Stimulated activated naive CD8-positive, alpha-beta T cell treated with anti-CD3 and anti-CD28 coated beads, Interleukin-15, Interleukin-2, amounts not matched to agents 100 ng/mL and 50 ng/mL, for 24 hours (primary cell): ENCODE results near the gene CDHR5.
"Not testable (repeated sequence)": the region's sequence is repeated elsewhere in the genome, so short reads cannot be mapped to it uniquely, and the experiment has no call there.

ENCODE experiments used
- H3K27ac Mint-ChIP-seq: one replicate; pipeline ENCODE4 v1.8.0; 2021; ENCODE audit warnings: mild to moderate bottlenecking, mixed read lengths
- H3K27me3 Mint-ChIP-seq: one replicate; pipeline ENCODE4 v1.8.0; 2021; ENCODE audit warnings: mixed read lengths
- H3K36me3 Mint-ChIP-seq: one replicate; pipeline ENCODE4 v1.8.0; 2021; ENCODE audit warnings: low read depth, mixed read lengths
- H3K4me1 Mint-ChIP-seq: one replicate; pipeline ENCODE4 v1.8.0; 2021; ENCODE audit warnings: low read depth, mixed read lengths
- H3K4me3 Mint-ChIP-seq: one replicate; pipeline ENCODE4 v1.8.0; 2021; ENCODE audit warnings: mild to moderate bottlenecking, mixed read lengths
- H3K9me3 Mint-ChIP-seq: one replicate; pipeline ENCODE4 v1.8.0; 2021; ENCODE audit warnings: mixed read lengths

The CDHR5 gene

GRCh38 chr11:579830-580601 lies 44.7 kb downstream of the CDHR5 start:
- H3K27me3 Mint-ChIP-seq: peaks cover 2% of the 10 kb centered on the region
- H3K27ac Mint-ChIP-seq: no peak overlapping the region
- peaks cover 39% of the 10 kb centered on the region for H3K4me1 Mint-ChIP-seq
- no peaks in the 10 kb centered on the region for H3K9me3 Mint-ChIP-seq
- peaks cover 35% of the 10 kb centered on the region for H3K36me3 Mint-ChIP-seq
- H3K4me3 Mint-ChIP-seq: peak overlapping the region; percentile 30

DNA sequence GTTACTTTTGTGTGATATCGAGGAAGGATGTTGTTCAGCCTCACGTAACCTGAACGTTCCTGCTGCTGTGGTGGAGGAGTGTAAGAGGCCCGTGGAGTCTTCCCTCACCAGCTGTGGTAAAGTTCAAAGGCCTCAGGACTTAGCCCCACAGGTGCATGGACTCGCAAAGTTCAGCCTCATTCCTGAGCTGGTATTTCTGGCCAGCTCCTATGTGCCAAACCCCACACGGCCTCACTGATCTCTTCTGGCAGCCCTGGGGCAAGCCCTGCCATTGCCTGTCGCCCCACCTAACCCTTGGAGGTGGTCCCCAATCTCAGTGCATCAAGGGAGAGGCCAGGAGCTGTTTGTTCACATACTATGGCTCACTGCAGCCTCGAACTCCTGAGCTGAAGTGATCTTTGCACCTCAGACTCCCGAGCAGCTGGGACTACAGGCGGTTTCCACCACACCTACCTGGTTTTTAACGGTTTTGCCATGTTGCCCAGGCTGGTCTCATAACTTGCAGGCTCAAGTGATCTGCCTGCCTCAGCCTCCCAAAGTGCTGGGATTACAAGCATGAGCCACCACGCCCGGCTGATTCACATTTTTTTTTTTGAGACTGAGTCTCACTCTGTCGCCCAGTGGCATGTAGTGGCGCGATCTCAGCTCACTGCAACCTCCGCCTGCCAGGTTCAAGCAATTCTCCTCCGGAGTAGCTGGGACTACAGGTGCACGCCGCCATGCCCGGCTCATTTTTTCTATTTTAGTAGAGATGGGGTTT lies 46.3 kb downstream of the CDHR5 start:
- peaks cover 51% of the 10 kb centered on the region for H3K4me1 Mint-ChIP-seq
- H3K27me3 Mint-ChIP-seq: peaks cover 12% of the 10 kb centered on the region
- no peak overlapping the region for H3K27ac Mint-ChIP-seq
- H3K4me3 Mint-ChIP-seq: peak overlapping the region; percentile 92
- H3K36me3 Mint-ChIP-seq: peaks cover 25% of the 10 kb centered on the region
- no peaks in the 10 kb centered on the region for H3K9me3 Mint-ChIP-seq

- Mint-ChIP-seq H3K36me3 (peaks cover 25% of the 10 kb centered on the region), H3K27ac (peak overlapping the region; percentile 85), H3K27me3 (peaks cover 12% of the 10 kb centered on the region), H3K9me3 (no peaks in the 10 kb centered on the region), H3K4me1 (peaks cover 51% of the 10 kb centered on the region), H3K4me3 (peak overlapping the region; percentile 92)
Measured at GRCh38 chr11:577611-577894, 47.2 kb downstream of the CDHR5 start.

GRCh38 chr11:576811-577610 lies 47.7 kb downstream of the CDHR5 start:
- H3K4me1 Mint-ChIP-seq: peaks cover 51% of the 10 kb centered on the region
- H3K9me3 Mint-ChIP-seq: no peaks in the 10 kb centered on the region
- H3K36me3 Mint-ChIP-seq: peaks cover 22% of the 10 kb centered on the region
- peaks cover 12% of the 10 kb centered on the region for H3K27me3 Mint-ChIP-seq
- H3K4me3 Mint-ChIP-seq: peak overlapping the region; percentile 92
- H3K27ac Mint-ChIP-seq: peak overlapping the region; percentile 85

DNA sequence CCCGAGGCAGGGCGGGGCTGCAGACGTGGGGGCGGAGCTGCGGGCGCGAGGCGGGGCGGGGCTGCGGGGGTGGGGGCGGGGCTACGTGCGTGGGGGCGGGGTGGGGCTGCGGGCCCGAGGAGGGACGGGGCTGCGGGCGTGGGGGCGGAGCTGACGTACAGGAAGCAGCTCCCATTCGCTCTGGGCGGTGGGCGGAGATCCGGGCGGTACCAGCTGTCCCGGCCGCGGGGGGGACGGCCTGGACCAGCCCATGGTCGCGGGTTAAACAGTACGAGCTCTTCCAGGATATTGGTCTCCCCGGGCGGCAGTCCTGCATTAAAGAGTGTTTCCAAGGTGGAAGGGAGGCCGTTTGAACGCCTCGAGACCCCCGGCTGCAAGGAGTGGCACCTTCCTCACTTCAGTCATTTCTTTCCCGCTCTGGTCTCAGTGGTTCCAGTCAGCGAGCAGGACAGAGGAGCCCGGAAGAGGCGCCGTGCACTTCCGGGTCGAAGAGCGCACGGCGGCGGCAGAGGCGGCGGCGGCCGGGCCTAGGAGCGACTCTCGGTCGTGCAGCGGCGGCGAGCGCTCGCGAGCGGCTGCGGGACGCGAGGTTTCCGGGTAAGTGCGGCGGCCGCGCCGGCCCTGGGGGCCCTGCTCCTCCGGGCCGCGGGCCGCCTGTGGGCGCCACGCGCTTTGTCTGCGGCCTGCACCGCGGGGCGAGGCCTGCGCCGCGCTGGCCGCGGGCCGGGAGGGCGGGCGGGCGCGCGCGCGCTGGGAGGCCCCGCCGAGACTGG lies 48.6 kb downstream of the CDHR5 start, which contains the start of gene PHRF1:
Gene PHRF1 (plus strand): TSS at position 475 of the 773 bp plus-strand sequence. CDS start 5,043 bp downstream, outside the sequence.
- Mint-ChIP-seq H3K27me3 (peaks cover 12% of the 10 kb centered on the region), H3K36me3 (peaks cover 13% of the 10 kb centered on the region), H3K9me3 (no peaks in the 10 kb centered on the region), H3K4me1 (peaks cover 48% of the 10 kb centered on the region), H3K4me3 (peak within 1 kb of the TSS; percentile 92), H3K27ac (peak within 1 kb of the TSS; percentile 99)

DNA sequence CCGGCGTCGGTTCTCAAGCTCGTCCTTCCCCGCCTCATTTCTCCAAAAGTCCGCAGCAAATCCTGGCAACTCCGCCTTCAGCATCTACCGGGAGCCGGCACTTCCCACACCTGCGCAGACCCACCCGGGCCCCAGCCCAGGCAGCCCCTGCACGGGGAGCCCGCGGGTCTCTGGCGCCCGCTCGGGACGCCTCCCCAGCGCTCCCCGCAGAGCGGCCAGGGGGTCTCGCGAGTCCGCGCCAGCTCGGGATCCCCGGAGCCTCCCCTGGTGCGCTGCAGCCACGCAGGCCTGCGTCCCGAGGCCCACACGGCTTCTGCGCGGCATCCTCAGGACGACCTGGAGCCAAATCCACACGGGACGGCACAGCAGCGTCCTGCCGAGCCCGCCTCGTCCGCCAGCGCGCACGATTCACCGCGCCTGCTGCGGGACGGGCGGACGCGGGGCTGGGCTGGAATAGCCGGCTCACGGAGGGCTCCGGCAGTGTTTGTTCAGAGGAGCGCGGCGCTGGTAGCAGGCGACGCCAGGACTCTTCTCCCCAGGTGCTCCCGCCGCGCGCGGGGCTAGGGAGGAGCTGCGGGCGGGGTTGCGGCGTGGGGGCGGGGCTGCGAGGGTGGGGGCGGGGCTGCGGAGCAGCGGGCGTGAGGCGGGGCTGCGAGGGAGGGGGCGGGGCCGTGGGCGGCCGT lies 49.3 kb downstream of the CDHR5 start:
- no peaks in the 10 kb centered on the region for H3K9me3 Mint-ChIP-seq
- peaks cover 11% of the 10 kb centered on the region for H3K36me3 Mint-ChIP-seq
- H3K27ac Mint-ChIP-seq: peak overlapping the region; percentile 49
- H3K27me3 Mint-ChIP-seq: peaks cover 12% of the 10 kb centered on the region
- H3K4me3 Mint-ChIP-seq: peak overlapping the region; percentile 79
- H3K4me1 Mint-ChIP-seq: peaks cover 46% of the 10 kb centered on the region

- peak overlapping the region; percentile 49 for H3K27ac Mint-ChIP-seq
- no peaks in the 10 kb centered on the region for H3K9me3 Mint-ChIP-seq
- peak overlapping the region; percentile 79 for H3K4me3 Mint-ChIP-seq
- H3K27me3 Mint-ChIP-seq: peaks cover 12% of the 10 kb centered on the region
- H3K4me1 Mint-ChIP-seq: peaks cover 41% of the 10 kb centered on the region
- peaks cover 11% of the 10 kb centered on the region for H3K36me3 Mint-ChIP-seq
Measured at GRCh38 chr11:574632-575312, 50.0 kb downstream of the CDHR5 start.

- H3K4me3 Mint-ChIP-seq: peak overlapping the region; percentile 79
- H3K27me3 Mint-ChIP-seq: peaks cover 12% of the 10 kb centered on the region
- not testable (repeated sequence) for H3K27ac Mint-ChIP-seq, H3K36me3 Mint-ChIP-seq, H3K9me3 Mint-ChIP-seq
- peaks cover 36% of the 10 kb centered on the region for H3K4me1 Mint-ChIP-seq
Measured at GRCh38 chr11:574031-574570, 50.7 kb downstream of the CDHR5 start.

- no peak overlapping the region for H3K27ac Mint-ChIP-seq
- no peaks in the 10 kb centered on the region for H3K9me3 Mint-ChIP-seq
- peaks cover 12% of the 10 kb centered on the region for H3K27me3 Mint-ChIP-seq
- no peak overlapping the region for H3K4me3 Mint-ChIP-seq
- peaks cover 7% of the 10 kb centered on the region for H3K36me3 Mint-ChIP-seq
- peaks cover 29% of the 10 kb centered on the region for H3K4me1 Mint-ChIP-seq
Measured at GRCh38 chr11:573146-573759, 51.5 kb downstream of the CDHR5 start.

DNA sequence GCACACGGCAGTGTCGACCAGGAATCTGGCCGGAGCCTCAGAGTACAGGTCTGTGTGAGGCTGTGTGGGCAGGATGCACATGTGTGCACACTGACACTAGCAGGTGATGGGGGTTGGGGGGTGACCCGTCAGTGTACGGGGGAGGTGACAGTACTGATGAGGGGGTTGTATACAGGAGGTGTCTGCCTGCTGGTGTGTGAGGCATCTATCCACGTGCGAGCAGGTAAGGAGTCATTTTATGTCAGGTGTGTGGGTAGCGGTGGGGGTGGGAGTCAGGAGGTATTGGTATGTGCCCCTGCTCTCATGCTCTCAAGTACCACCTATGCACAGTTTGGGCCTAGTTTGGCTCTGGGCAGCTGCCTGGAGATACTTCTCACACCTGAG lies 53.0 kb downstream of the CDHR5 start:
- Mint-ChIP-seq H3K9me3 (no peaks in the 10 kb centered on the region), H3K4me1 (peaks cover 18% of the 10 kb centered on the region), H3K4me3 (no peak overlapping the region), H3K36me3 (no peaks in the 10 kb centered on the region), H3K27ac (no peak overlapping the region), H3K27me3 (peaks cover 12% of the 10 kb centered on the region)

GRCh38 chr11:569158-569885 lies 55.4 kb downstream of the CDHR5 start:
- H3K4me3 Mint-ChIP-seq: peak overlapping the region; percentile 80
- H3K4me1 Mint-ChIP-seq: peaks cover 8% of the 10 kb centered on the region
- H3K36me3 Mint-ChIP-seq: no peaks in the 10 kb centered on the region
- H3K9me3 Mint-ChIP-seq: no peaks in the 10 kb centered on the region
- H3K27me3 Mint-ChIP-seq: peaks cover 4% of the 10 kb centered on the region
- H3K27ac Mint-ChIP-seq: peak overlapping the region; percentile 85

DNA sequence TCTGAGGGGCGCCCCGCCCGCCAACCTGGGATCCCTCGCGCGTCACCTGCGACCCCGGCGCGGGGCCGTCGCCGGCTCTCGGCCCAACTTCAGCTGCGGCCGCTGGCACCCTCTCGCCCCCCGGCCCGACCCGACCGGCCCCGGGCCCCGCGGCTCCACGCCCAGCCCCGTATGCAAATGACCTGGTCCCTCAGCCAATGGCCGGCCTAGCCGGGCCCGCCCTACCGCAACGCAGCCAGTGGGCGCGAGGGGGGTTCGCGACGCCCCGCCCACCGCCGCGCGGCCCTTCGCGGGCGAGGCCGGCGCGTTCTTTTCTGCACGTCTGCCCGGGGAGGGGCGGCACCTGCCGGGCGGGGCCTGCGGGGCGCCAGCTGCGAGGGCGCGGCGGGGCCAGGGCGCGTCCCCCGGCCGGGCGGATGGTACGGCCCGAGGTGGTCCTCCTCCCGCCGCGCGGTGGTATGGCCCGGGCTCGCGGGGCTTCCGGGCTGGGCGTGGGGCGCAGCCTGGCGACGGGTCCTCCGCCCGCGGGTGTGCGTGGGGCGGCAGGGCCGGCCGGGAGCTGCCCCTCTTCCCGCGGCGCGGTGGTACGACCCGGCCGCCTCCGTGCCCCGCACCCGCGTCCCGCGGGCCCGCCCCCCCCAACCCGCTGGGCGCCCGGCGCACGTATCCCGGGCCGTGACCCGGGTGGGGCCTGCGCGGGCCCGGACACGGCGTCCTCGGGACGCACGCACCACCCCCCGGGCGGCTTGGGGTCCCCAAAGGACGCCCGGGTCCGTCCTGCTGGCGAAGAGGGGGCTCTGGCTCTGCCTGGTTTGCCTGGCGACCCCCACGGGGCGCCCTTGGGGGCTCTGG lies 56.2 kb downstream of the CDHR5 start:
- Mint-ChIP-seq H3K27me3 (no peaks in the 10 kb centered on the region), H3K36me3 (no peaks in the 10 kb centered on the region), H3K27ac (peak overlapping the region; percentile 85), H3K4me1 (peaks cover 3% of the 10 kb centered on the region), H3K9me3 (no peaks in the 10 kb centered on the region), H3K4me3 (peak overlapping the region; percentile 80)
